DOHH2 (cell line): ENCODE results near the gene ZDHHC19.
A peak's percentile ranks its signal among the peaks of the same experiment; 100 is the strongest.

Experiments
- H3F3A ChIP-seq: fragments of 200-600 bp; sonication (generic), shearing (Covaris generic); 2 replicates; pipeline ENCODE4 v1.6.0; 2016; ENCODE audit warnings: antibody characterized with exemption, mild to moderate bottlenecking; ENCODE audit not compliant: control insufficient read depth, insufficient read depth
- H3K27ac ChIP-seq: fragments of 200-600 bp; sonication (generic); 2 replicates; pipeline ENCODE4 v1.5.1; 2014; ENCODE audit warnings: low read depth, mild to moderate bottlenecking, low read length, moderate library complexity
- H3K27me3 ChIP-seq: fragments of 200-600 bp; sonication (generic); 2 replicates; pipeline ENCODE4 v1.6.1; 2014; ENCODE audit warnings: mild to moderate bottlenecking, low read length, mixed read lengths; ENCODE audit not compliant: control insufficient read depth
- H3K36me3 ChIP-seq: fragments of 200-600 bp; sonication (generic); 2 replicates; pipeline ENCODE4 v1.6.1; 2014; ENCODE audit warnings: mild to moderate bottlenecking, low read length, moderate library complexity, mixed read lengths; ENCODE audit not compliant: control insufficient read depth
- H3K4me1 ChIP-seq: fragments of 200-600 bp; sonication (generic); 2 replicates; pipeline ENCODE4 v1.6.1; 2014; ENCODE audit warnings: mild to moderate bottlenecking, low read length, mixed read lengths; ENCODE audit not compliant: control insufficient read depth
- H3K4me2 ChIP-seq: fragments of 200-600 bp; sonication (generic); 2 replicates; pipeline ENCODE4 v1.6.0; 2014; ENCODE audit warnings: mild to moderate bottlenecking, low read length, moderate library complexity
- H3K4me3 ChIP-seq: fragments of 200-600 bp; sonication (generic); 2 replicates; pipeline ENCODE4 v1.5.1; 2014; ENCODE audit warnings: mild to moderate bottlenecking, low read length, mixed read lengths
- H3K79me2 ChIP-seq: fragments of 200-600 bp; sonication (generic); 2 replicates; pipeline ENCODE4 v1.6.1; 2014; ENCODE audit warnings: mild to moderate bottlenecking, low read length, mixed read lengths; ENCODE audit not compliant: control insufficient read depth
- H3K9me2 ChIP-seq: fragments of 200-600 bp; sonication (generic); replicated peaks from 2 replicates; pipeline ENCODE4 v1.6.1; 2014; ENCODE audit warnings: mild to moderate bottlenecking, low read length, mixed read lengths; ENCODE audit not compliant: control insufficient read depth
- H3K9me3 ChIP-seq: fragments of 200-600 bp; sonication (generic); 2 replicates; pipeline ENCODE4 v1.6.1; 2014; ENCODE audit warnings: antibody characterized with exemption, low read length, mixed read lengths; ENCODE audit not compliant: control insufficient read depth, insufficient read depth
- H4K20me1 ChIP-seq: fragments of 200-600 bp; sonication (generic); 2 replicates; pipeline ENCODE4 v1.6.0; 2014; ENCODE audit warnings: low read depth, mild to moderate bottlenecking, antibody characterized with exemption, low read length, moderate library complexity; ENCODE audit not compliant: control insufficient read depth, insufficient read depth
- EZH2phosphoT487 ChIP-seq: fragments of 200-600 bp; sonication (generic); IDR thresholded peaks from 2 replicates; pipeline ENCODE4 v1.6.1; 2017; ENCODE audit warnings: borderline replicate concordance, mild to moderate bottlenecking, antibody characterized with exemption, low read length, moderate library complexity, mixed read lengths
- TF ChIP-seq, protein P1 (sequence below): fragments of 200-600 bp; sonication (generic); IDR thresholded peaks from one replicate; pipeline ENCODE4 v1.5.1; 2014; ENCODE audit warnings: antibody characterized with exemption, mild to moderate bottlenecking, low read depth, low read length; ENCODE audit not compliant: poor library complexity, severe bottlenecking

ZDHHC19 gene

DNA sequence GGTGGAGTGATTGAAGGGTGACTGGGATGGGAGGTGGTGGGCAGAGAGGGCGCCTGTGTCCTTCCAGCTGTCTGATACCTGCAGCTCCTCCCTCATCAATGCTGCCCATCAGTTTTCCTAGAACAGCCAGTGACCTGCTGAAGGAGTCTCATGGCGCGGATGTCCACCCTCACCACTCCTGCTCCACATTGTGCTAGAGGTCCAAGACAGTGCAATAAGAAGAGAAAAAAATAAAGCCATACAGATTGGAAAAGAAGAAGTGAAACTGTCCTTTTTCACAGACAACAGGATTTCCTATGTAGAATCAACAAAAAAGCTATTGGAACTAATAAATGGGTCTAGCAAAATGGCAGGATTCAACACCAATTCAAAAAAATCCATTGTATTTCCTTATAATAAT, 7.4 kb downstream of the ZDHHC19 start:
- peaks cover 18% of the 10 kb centered on the region for H3K4me1 ChIP-seq
- no peak overlapping the region for H3K27ac ChIP-seq
- no peaks in the 10 kb centered on the region for H4K20me1 ChIP-seq
- H3K79me2 ChIP-seq: no peaks in the 10 kb centered on the region
- 0 out of 2 replicates have a peak, but pooled peaks cover 2% of the 10 kb centered on the region for H3K27me3 ChIP-seq
- H3K9me3 ChIP-seq: no peaks in the 10 kb centered on the region
- no peaks in the 10 kb centered on the region for H3K36me3 ChIP-seq
- TF ChIP-seq, protein P1, sequence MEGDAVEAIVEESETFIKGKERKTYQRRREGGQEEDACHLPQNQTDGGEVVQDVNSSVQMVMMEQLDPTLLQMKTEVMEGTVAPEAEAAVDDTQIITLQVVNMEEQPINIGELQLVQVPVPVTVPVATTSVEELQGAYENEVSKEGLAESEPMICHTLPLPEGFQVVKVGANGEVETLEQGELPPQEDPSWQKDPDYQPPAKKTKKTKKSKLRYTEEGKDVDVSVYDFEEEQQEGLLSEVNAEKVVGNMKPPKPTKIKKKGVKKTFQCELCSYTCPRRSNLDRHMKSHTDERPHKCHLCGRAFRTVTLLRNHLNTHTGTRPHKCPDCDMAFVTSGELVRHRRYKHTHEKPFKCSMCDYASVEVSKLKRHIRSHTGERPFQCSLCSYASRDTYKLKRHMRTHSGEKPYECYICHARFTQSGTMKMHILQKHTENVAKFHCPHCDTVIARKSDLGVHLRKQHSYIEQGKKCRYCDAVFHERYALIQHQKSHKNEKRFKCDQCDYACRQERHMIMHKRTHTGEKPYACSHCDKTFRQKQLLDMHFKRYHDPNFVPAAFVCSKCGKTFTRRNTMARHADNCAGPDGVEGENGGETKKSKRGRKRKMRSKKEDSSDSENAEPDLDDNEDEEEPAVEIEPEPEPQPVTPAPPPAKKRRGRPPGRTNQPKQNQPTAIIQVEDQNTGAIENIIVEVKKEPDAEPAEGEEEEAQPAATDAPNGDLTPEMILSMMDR: no peak
- TF ChIP-seq EZH2phosphoT487: no peak
- H3K4me2 ChIP-seq: peak overlapping the region; percentile 53
- peaks cover 5% of the 10 kb centered on the region for H3F3A ChIP-seq
- peak overlapping the region; percentile 42 for H3K4me3 ChIP-seq
- H3K9me2 ChIP-seq: no peaks in the 10 kb centered on the region

DNA sequence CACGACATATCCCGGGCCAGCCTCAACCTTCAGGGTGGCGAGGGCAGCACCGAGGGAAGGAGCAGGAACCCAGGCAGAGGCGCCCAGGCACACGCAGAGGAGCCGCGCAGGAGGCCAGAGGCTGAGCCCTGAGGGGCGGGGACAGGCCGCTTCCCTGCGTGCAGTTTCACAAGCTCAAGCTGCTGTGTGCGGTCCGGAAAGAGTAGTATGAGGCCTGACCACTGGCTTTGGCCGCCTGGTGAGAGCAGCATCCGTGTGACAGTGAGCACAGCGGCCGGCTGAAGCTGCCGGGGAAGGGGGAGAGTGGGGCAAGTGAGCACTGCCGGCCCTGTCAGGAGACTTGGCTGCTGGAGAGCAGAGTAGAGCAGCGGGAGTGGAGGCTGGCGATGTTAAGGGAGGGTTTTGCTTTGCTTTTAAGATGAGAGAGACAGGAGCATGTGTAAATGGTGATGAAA, 8.7 kb downstream of the ZDHHC19 start:
- no peaks in the 10 kb centered on the region for H4K20me1 ChIP-seq
- no peak for TF ChIP-seq EZH2phosphoT487
- TF ChIP-seq, protein P1: no peak
- H3K27me3 ChIP-seq: 0 out of 2 replicates have a peak, but pooled peaks cover 2% of the 10 kb centered on the region
- no peak overlapping the region for H3K27ac ChIP-seq
- no peaks in the 10 kb centered on the region for H3K79me2 ChIP-seq
- H3F3A ChIP-seq: peaks cover 5% of the 10 kb centered on the region
- H3K9me3 ChIP-seq: no peaks in the 10 kb centered on the region
- no peaks in the 10 kb centered on the region for H3K36me3 ChIP-seq
- H3K4me3 ChIP-seq: no peak overlapping the region
- no peaks in the 10 kb centered on the region for H3K9me2 ChIP-seq
- H3K4me2 ChIP-seq: no peak overlapping the region
- H3K4me1 ChIP-seq: peaks cover 14% of the 10 kb centered on the region

DNA sequence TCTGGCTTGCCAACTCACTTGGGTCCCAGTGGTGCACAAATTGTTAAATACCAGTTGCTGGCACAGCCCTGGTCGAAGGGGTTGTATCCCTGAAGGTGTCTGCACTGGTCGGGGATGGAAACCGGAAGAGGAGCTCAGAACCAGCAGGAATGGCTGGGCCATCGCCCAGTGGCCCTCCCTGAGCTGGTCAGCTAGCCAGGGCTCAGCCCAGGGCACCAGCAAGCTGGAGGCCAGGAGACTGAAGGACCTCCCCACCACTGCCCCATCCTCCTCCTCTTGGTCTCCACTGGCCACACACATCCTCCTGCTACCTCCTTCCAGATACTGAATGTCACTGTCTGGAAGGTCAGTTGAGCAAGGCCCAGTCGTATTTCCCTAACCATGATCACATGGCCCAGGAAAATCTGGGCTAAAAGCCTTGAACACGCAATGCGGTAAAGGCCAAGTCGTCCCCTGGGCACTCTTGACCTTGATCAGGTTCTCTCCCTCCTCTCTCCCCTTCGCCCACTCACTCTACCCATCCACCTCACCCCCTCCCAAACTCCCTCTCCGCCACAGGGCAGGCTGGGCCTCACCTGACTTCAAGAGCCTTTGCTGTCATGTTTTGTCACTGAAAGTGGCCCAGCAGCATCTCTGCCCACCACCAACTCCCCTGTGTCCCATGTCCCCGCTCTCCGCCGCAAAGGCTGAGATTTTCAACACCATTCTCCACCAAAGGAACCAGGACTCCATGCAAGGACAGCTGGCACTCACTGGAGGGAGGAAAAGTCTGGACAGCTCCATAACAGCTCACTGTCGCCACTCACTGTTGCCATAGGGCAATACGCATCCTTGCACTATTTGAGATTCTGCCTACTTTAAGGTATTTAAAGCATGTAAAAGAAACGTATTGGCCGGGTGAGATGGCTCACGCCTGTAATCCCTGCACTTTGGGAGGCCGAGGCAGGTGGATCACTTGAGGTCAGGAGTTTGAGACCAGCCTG, 12.1 kb downstream of the ZDHHC19 start:
- Histone ChIP-seq H3K36me3 (no peaks in the 10 kb centered on the region), H4K20me1 (no peaks in the 10 kb centered on the region), H3K27me3 (no peaks in the 10 kb centered on the region), H3K4me2 (no peak overlapping the region), H3K4me1 (peaks cover 10% of the 10 kb centered on the region), H3K9me3 (no peaks in the 10 kb centered on the region), H3K4me3 (no peak overlapping the region), H3K79me2 (no peaks in the 10 kb centered on the region), H3K27ac (no peak overlapping the region), H3K9me2 (no peaks in the 10 kb centered on the region), H3F3A (peaks cover 1% of the 10 kb centered on the region)
- TF ChIP-seq, protein P1: no peak
- TF ChIP-seq EZH2phosphoT487: no peak
